ENCODE data around the gene PLXNC1.

PLXNC1 gene

DNA sequence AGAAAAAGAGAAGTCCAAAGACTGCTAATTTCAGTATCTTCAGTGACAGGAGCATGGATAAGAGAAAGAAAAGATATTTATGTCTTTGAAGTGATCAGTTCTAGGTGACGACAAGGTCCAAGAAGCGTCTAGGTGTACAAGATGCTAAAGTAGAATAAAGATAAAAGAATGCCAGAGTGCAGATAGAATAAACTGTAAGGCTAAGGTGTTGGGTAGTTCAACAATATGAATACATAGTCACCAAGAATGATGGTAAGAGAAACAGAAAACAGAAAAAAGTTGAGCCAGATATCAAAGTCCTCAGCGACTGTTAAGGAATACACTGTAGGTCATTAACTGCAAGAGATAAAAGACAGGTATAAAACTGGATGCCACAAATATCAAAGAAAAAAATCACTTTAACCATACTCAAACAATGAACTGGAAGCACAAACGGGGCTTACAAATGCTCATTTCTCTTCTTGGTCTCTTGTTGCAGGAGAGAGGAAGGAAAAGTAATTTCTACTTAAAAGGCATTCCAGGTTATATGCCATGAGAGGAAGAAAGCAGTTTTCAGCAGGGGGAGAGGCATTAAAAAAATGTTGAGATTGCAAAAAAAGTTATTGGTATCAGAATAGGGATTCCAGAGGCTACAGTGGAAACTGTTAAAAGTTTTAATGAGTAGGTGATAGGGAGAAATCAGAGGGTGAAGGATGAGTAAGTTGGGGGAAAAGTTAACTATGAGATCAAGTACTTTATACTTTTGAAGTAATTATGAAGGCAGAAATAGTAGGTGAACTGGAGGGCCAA is 189.8 kb downstream of the PLXNC1 start:
- TF ChIP-seq, protein P1, sequence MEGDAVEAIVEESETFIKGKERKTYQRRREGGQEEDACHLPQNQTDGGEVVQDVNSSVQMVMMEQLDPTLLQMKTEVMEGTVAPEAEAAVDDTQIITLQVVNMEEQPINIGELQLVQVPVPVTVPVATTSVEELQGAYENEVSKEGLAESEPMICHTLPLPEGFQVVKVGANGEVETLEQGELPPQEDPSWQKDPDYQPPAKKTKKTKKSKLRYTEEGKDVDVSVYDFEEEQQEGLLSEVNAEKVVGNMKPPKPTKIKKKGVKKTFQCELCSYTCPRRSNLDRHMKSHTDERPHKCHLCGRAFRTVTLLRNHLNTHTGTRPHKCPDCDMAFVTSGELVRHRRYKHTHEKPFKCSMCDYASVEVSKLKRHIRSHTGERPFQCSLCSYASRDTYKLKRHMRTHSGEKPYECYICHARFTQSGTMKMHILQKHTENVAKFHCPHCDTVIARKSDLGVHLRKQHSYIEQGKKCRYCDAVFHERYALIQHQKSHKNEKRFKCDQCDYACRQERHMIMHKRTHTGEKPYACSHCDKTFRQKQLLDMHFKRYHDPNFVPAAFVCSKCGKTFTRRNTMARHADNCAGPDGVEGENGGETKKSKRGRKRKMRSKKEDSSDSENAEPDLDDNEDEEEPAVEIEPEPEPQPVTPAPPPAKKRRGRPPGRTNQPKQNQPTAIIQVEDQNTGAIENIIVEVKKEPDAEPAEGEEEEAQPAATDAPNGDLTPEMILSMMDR (IDR thresholded peaks at IDR 0.05; ENCODE audit: low read depth, low read length) = no peak
- DNase-seq = no peak
- H3K9me3 ChIP-seq (ENCODE audit: severe bottlenecking) = no peaks in the 10 kb centered on the region

DNA sequence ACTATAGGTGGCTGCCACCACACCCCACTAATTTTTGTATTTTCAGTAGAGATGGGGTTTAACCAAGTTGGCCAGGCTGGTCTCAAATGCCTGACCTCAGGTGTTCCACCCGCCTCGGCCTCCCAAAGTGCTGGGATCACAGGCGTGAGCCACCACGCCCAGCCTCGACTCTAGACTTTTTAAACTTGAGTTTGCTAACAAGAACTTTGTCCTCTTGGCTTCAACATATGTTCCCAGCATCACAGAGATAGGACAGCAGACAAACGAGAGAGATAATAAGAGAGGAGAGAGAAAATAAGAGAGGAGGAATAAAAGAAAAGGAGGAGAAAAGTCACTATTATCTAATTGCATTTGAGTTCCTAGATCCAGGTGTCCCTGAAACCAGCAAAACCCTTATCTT is 192.2 kb downstream of the PLXNC1 start:
- TF ChIP-seq, protein P1 (IDR thresholded peaks at IDR 0.05; ENCODE audit: low read depth, low read length) = no peak
- no peaks in the 10 kb centered on the region for H3K9me3 ChIP-seq (ENCODE audit: severe bottlenecking)
- no peak for DNase-seq
- H3K27ac ChIP-seq = no peak overlapping the region
- H3K4me3 ChIP-seq (ENCODE audit: low read depth, low read length) = no peak overlapping the region
- H3K27me3 ChIP-seq (ENCODE audit: insufficient read depth, low read depth, severe bottlenecking) = no peaks in the 10 kb centered on the region
- no peaks in the 10 kb centered on the region; the same call in 1 of the 2 replicates for H3K36me3 ChIP-seq

More for the DNA sequence above, 189.8 kb downstream of the PLXNC1 start:
- H3K27me3 ChIP-seq (ENCODE audit: insufficient read depth, low read depth, severe bottlenecking) = no peaks in the 10 kb centered on the region
- H3K36me3 ChIP-seq = no peaks in the 10 kb centered on the region
- H3K4me3 ChIP-seq (ENCODE audit: low read depth, low read length) = no peak overlapping the region
- no peak overlapping the region for H3K27ac ChIP-seq

DNA sequence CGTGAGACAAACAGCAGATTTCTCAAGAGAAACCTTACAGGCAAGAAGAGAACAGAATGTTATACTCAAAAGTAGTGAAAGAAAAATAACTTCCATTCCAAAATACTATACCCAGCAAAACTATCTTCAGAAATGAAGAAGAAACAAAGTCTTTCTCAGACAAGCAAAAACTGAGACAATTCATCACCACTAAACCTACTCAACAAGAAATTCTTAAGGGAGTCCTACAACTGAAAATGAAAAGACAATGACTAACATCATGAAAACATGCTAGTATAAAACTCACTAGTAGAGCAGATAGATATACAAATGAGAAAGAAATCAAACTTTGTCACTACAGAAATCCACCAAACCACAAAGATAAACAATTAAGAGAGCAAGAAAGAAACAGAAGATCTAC is 204.8 kb downstream of the PLXNC1 start:
- peaks cover 8% of the 10 kb centered on the region for H3K36me3 ChIP-seq

More for the DNA sequence above, 204.8 kb downstream of the PLXNC1 start:
- Histone ChIP-seq H3K27ac (no peak overlapping the region), H3K27me3 (ENCODE audit: insufficient read depth, low read depth, severe bottlenecking) (no peaks in the 10 kb centered on the region), H3K9me3 (ENCODE audit: severe bottlenecking) (peaks cover 20% of the 10 kb centered on the region), H3K4me3 (ENCODE audit: low read depth, low read length) (no peak overlapping the region)
- DNase-seq = no peak
- TF ChIP-seq, protein P1 (IDR thresholded peaks at IDR 0.05; ENCODE audit: low read depth, low read length) = no peak

All from WERI-Rb-1 (cell line).